Jurkat, Clone E6-1 (cell line): ENCODE data around the gene CYP17A1. TPM values are rescaled to one million over a fixed set of nuclear protein-coding genes. Genes with fewer than 3 reads are reported as not detected.
"Not testable (repeated sequence)": the region's sequence is repeated elsewhere in the genome, so short reads cannot be mapped to it uniquely, and the experiment has no call there.

Experiments
- DNase-seq: peaks from one replicate; pipeline ENCODE4 v3.0.0-alpha.2; 2011; ENCODE audit warnings: low read depth, low spot score
- H3K4me3 ChIP-seq: 2 replicates; pipeline ENCODE4 v1.5.1; 2011; ENCODE audit warnings: mild to moderate bottlenecking, low read length, control low read depth, moderate library complexity
- polyA plus RNA-seq: library from polyadenylated mRNA; unstranded; fragments of >200 nt; gene quantifications from one replicate; pipeline ENCODE4 v1.2.1, GENCODE V29; 2012; ENCODE audit warnings: missing spikeins; ENCODE audit not compliant: insufficient read length, insufficient read depth

The CYP17A1 gene
- polyA plus RNA-seq = not detected

GRCh38 chr10:102837230-102837721, at the start of gene CYP17A1:
TSS of gene CYP17A1 (minus strand) at chr10:102837413. CDS start at chr10:102837361, 52 bp downstream.
- DNase-seq = no peak
- no peak within 1 kb of the TSS for H3K4me3 ChIP-seq

GRCh38 chr10:102880256-102880655, 43.0 kb upstream of the CYP17A1 start:
- H3K4me3 ChIP-seq = no peak overlapping the region
- no peak for DNase-seq

GRCh38 chr10:102878629-102879028, 41.4 kb upstream of the CYP17A1 start:
- no peak for DNase-seq
- no peak overlapping the region for H3K4me3 ChIP-seq

DNA sequence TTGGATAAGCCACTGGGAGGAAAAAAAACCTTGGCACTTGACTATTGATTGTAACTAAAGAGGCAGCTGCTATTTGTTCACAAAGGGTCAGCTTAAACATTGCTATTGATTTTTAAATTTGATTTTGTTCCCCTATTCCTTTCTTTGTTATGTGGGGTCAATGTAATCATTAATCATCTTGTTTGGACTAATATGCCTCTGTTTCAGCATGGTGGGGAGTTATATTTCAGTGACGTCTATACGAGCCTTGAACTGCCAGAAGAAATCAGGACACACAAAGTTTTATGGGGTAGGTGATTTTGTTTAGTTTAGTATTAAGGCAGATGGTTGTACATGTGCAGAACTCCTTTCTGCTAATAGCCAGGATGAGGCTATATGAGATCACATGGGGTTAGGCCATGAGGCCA, 39.5 kb upstream of the CYP17A1 start:
- H3K4me3 ChIP-seq = no peak overlapping the region
- DNase-seq = no peak

- no peak for DNase-seq
Observed at GRCh38 chr10:102872163-102872562, 35.0 kb upstream of the CYP17A1 start.

DNA sequence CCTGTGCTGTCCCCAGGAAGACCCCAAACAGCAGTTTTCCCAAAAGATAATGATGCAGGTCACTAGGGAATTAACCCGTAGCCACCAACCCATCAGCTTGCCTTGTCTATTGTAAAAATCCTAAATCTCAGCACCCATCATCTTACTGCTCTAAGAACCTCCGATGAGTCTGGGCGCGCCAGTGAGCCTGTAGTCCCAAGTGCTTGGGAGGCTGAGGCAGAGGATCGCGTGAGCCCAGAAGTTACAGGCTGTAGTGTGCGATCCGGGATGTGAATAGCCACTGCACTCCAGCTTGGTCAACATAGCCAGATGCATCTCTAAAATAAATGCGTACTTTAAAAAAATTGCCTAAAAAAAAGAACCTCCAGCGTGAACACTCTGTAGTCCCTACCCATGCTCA, 33.0 kb upstream of the CYP17A1 start:
- H3K4me3 ChIP-seq = no peak overlapping the region
- no peak for DNase-seq

More at GRCh38 chr10:102872163-102872562, 35.0 kb upstream of the CYP17A1 start:
- H3K4me3 ChIP-seq = no peak overlapping the region

DNA sequence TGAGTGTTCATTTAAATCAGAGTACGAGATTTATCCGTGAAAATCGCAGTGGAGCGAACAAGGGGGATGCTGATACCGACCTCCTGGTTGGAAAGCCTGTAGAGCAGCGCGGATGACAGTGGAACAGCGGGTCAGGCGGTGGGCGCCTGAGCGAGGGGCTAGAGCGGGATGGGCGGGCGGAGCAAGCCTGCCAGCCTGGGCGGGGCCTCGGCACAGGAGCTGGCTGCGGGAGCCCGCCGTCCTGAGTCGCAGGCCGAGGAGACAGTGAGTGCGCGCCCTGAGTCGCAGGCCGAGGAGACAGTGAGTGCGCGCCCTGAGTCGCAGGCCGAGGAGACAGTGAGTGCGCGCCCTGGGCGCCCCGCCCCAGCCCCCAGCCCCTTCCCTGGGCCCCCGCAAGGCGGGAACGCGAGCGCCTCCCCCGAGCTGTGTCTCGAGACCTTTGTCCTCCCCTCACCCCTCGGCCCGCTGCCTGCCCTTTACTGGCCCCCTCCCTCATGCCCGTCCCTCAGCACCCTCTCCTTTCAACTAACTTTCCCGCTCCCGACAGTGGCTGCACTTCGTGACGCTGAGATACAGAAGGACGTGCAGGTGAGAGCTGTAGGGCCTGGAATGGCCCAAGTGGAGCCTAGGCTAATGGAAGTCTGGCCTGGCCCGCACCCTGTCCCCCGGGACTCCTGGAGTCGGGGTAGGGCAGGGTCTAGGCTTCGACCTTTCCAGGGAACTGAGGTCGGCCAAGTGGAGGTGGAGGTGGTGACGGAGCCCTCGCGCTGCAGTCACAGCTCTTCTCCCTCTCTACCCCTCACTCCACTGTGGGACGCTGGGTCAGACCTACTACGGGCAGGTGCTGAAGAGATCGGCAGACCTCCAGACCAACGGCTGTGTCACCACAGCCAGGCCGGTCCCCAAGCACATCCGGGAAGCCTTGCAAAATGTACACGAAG, 32.3 kb upstream of the CYP17A1 start, which contains the start of gene AS3MT:
TSS of gene AS3MT (plus strand) at position 213 of the 941 bp plus-strand sequence. CDS start at position 336, 123 bp downstream.
- no peak within 1 kb of the TSS for H3K4me3 ChIP-seq
- DNase-seq = no peak

- no peak overlapping the region for H3K4me3 ChIP-seq
- no peak for DNase-seq
Observed at GRCh38 chr10:102868911-102869257, 31.7 kb upstream of the CYP17A1 start.

GRCh38 chr10:102865620-102866019, 28.4 kb upstream of the CYP17A1 start:
- no peak overlapping the region for H3K4me3 ChIP-seq
- no peak for DNase-seq

- no peak overlapping the region for H3K4me3 ChIP-seq
- DNase-seq = no peak
Observed at GRCh38 chr10:102863660-102864059, 26.4 kb upstream of the CYP17A1 start.

DNA sequence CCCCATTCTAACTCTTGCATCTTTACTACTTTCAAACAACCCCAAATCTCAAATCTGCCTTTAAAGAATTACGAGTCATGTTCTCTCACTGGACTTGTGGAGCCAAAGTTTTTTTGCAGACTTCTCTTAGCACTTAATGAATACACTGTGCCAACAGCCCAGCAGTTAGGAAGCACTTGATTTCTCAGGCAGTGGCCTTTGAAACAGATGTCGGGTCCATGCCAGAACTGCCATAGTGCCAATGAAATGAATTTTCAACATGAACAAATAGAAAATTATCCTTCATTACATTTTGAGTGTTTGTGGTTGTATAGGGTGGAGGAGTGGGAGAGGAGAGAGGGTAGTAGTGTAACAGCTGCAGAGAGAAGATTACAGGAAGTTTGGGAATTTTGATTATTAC, 22.7 kb upstream of the CYP17A1 start:
- H3K4me3 ChIP-seq = no peak overlapping the region
- no peak for DNase-seq

DNA sequence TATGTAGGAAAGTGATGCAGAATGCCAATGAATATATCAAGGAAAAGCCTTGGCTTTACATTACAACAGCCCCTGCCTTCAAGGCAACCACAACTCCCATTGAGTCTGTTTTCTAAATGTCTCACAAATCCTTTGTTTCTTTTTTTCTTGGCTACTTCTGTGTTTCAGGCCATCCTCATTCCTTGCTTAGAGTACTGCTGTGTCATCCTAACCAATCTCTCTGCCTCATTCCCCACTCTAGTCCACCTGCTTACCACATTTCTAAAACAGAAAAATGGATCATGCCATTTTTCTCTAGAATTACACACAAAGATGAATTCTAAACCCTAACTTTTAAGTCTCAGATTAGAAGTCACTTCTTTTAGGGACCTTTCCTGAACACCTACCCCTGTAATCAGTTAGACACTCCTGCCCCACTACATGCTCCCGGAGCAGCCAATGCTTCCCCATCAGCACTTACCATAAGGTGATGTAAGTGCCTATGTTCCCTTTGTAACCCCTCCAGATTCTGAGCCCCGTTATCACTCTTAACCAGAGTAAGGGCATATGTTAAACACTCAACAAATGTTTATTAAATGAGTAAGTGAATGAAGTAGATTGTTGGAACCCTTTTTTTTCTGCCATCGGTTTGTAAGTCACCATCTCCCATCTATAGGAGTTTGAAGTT, 19.7 kb upstream of the CYP17A1 start:
- no peak for DNase-seq

DNA sequence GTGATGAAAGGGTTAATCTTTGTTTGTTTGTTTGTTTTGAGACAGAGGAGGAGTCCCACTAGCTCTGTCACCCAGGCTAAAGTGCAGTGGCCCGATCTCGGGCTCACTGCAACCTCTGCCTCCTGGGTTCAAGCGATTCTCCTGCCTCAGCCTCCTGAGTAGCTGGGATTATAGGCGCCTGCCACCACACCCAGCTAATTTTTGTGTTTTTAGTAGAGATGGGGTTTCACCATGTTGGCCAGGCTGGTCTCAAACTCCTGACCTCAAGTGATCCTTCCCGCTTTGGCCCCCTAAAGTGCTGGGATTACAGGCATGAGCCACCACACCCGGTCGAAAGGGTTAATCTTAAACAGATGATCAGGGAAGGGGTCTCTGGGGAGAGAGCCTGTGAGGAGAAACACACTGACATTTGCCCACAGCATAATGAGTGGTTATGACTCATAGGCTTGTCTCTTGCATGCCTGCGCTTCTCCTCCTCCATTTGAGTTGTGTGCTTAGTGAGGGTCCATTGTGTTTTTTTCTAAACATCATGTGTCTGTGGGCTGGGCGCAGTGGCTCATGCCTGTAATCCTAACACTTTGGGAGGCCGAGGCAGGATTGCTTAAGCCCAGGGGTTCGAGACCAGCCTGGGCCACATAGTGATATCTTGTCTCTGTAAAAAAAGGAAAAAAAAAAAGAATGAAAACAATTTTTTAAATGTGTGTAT, 18.7 kb upstream of the CYP17A1 start:
- H3K4me3 ChIP-seq, DNase-seq: not testable (repeated sequence)

More for the DNA sequence above, 19.7 kb upstream of the CYP17A1 start:
- no peak overlapping the region for H3K4me3 ChIP-seq

DNA sequence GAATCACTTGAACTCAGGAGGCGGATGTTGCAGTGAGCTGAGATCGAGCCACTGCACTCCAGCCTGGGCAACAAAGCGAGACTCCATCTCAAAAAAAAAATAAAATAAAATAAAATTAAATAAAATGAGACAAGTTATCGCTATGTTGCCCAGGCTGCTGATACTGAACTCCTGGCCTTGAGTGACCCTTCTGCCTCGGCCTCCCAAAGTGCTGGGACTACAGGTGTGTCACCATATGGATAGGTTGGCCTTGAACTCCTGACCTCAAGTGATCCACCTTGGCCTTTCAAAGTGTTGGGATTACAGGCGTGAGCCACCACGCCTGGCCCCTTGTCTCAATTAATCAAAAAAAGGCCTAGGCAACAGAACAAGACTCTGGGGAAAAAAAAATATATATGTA, 16.0 kb upstream of the CYP17A1 start:
- DNase-seq, H3K4me3 ChIP-seq: not testable (repeated sequence)

DNA sequence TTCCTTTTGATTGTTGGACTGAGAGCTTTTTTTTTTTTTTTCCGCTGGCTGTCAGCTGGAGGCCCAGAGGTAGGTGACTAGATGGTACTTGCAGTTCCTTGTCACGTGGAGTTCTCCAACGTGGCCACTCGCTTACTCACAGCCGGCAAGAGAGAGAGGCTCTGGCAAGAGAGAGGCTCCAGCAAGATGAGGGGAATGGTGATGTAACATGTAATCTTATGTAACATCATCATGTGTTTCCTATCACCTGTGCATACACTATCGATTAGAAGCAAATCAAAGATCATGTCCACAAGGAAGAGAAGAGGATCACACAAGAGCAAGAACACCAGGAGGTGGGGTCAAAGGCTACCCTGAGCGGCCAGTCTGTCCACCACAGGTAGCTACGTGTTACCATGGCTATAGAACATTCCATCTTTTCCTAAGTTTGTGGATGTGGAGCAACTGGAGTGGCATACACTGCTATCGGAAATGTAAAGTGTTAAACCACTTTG, 12.9 kb upstream of the CYP17A1 start:
- no peak overlapping the region for H3K4me3 ChIP-seq
- no peak for DNase-seq

GRCh38 chr10:102845352-102845902, 8.2 kb upstream of the CYP17A1 start:
- no peak for DNase-seq

GRCh38 chr10:102844190-102844776, 7.1 kb upstream of the CYP17A1 start:
- not testable (repeated sequence) for H3K4me3 ChIP-seq, DNase-seq

More at GRCh38 chr10:102845352-102845902, 8.2 kb upstream of the CYP17A1 start:
- no peak overlapping the region for H3K4me3 ChIP-seq

DNA sequence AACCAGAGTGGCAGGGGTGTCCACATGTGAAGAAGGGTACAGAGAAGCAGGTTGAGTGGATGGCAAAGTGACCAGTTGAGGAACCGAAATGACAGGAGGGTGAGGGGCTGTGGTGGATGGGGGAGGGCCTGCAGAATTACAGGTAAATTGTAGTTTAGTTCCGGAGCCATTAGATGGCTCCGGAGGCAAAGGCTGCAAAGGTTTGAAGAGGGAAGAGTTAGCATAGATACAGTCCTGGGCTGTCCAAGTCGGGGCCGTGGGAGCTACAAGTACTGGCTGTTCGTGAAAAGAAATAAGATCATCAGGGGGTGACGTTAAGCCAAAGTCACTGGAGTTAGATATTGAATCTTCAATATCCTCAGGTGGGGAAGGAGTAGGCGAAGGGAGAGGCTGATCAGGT, 5.9 kb upstream of the CYP17A1 start:
- not testable (repeated sequence) for DNase-seq, H3K4me3 ChIP-seq
